Smooth muscle cell (in vitro differentiated cells): Measurements from ENCODE around the gene UBE2L6. TPM values are rescaled to one million over a fixed set of nuclear protein-coding genes. Genes with fewer than 3 reads are reported as not detected.
A peak's percentile ranks its signal among the peaks of the same experiment; 100 is the strongest.

Experiments used
- DNase-seq: peaks from one replicate; lab custom pipeline; 2025; ENCODE audit not compliant: unreplicated experiment; lab: John Stamatoyannopoulos, UW
- H2AFZ ChIP-seq: fragments of 200-600 bp; sonication (generic); 2 replicates; pipeline ENCODE4 v1.6.0; 2016; ENCODE audit warnings: antibody characterized with exemption, low read depth, mild to moderate bottlenecking
- H3F3A ChIP-seq: fragments of 200-600 bp; sonication (generic); 2 replicates; pipeline ENCODE4 v1.6.0; 2017; ENCODE audit warnings: antibody characterized with exemption, low read depth
- H3K27ac ChIP-seq: fragments of 200-600 bp; sonication (generic); 2 replicates; pipeline ENCODE4 v1.5.1; 2016; ENCODE audit warnings: low read depth, mild to moderate bottlenecking
- H3K27me3 ChIP-seq: fragments of 200-600 bp; sonication (generic); 2 replicates; pipeline ENCODE4 v1.6.1; 2016; ENCODE audit warnings: low read depth, mild to moderate bottlenecking
- H3K36me3 ChIP-seq: fragments of 200-600 bp; sonication (generic); 2 replicates; pipeline ENCODE4 v1.5.1; 2016; ENCODE audit warnings: low read depth
- H3K4me1 ChIP-seq: fragments of 200-600 bp; sonication (generic); 2 replicates; pipeline ENCODE4 v1.5.1; 2016; ENCODE audit warnings: low read depth
- H3K4me2 ChIP-seq: fragments of 200-600 bp; sonication (generic); 2 replicates; pipeline ENCODE4 v1.6.0; 2016; ENCODE audit warnings: mild to moderate bottlenecking
- H3K4me3 ChIP-seq: fragments of 200-600 bp; sonication (generic); 2 replicates; pipeline ENCODE4 v1.5.1; 2016; ENCODE audit warnings: mild to moderate bottlenecking
- H3K79me2 ChIP-seq: fragments of 200-600 bp; sonication (generic); 2 replicates; pipeline ENCODE4 v1.6.0; 2016; ENCODE audit warnings: low read depth, mild to moderate bottlenecking
- H3K9ac ChIP-seq: fragments of 200-600 bp; sonication (generic); 2 replicates; pipeline ENCODE4 v1.6.0; 2016; ENCODE audit warnings: low read depth
- H3K9me3 ChIP-seq: fragments of 200-600 bp; sonication (generic); replicated peaks from 2 replicates; pipeline ENCODE4 v1.5.1; 2016; ENCODE audit warnings: low read depth
- H4K20me1 ChIP-seq: fragments of 200-600 bp; sonication (generic); 2 replicates; pipeline ENCODE4 v1.6.0; 2016; ENCODE audit warnings: low read depth
- whole genome bisulfite sequencing: methylation state at CpG from one replicate; pipeline ENCODE4 v1.1.7; 2016; ENCODE audit warnings: low lambda C conversion rate; 5-methylcytosine and 5-hydroxymethylcytosine counted together
- polyA plus RNA-seq: library from polyadenylated mRNA; unstranded; fragments of >200 nt; fragmentation: Nextera tagmentation; extraction: Ambion mirVana; gene quantifications from 2 replicates; pipeline ENCODE4 v1.2.1, GENCODE V29; 2016
- total RNA-seq: library from RNA; depleted of rRNA; stranded (reverse); fragments of >200 nt; gene quantifications from 2 replicates; pipeline ENCODE4 v1.2.3, GENCODE V29; 2014
- TF ChIP-seq, protein P1 (sequence below): fragments of 200-600 bp; sonication (generic); IDR thresholded peaks from 2 replicates; pipeline ENCODE4 v1.5.1; 2017; ENCODE audit warnings: borderline replicate concordance, mild to moderate bottlenecking, antibody characterized with exemption; ENCODE audit not compliant: insufficient read depth, poor library complexity, severe bottlenecking

The UBE2L6 gene
- 14.4 and 15.1 TPM in 2 replicates for total RNA-seq
- polyA plus RNA-seq, result 28.2 and 28.8 TPM in 2 replicates

DNA sequence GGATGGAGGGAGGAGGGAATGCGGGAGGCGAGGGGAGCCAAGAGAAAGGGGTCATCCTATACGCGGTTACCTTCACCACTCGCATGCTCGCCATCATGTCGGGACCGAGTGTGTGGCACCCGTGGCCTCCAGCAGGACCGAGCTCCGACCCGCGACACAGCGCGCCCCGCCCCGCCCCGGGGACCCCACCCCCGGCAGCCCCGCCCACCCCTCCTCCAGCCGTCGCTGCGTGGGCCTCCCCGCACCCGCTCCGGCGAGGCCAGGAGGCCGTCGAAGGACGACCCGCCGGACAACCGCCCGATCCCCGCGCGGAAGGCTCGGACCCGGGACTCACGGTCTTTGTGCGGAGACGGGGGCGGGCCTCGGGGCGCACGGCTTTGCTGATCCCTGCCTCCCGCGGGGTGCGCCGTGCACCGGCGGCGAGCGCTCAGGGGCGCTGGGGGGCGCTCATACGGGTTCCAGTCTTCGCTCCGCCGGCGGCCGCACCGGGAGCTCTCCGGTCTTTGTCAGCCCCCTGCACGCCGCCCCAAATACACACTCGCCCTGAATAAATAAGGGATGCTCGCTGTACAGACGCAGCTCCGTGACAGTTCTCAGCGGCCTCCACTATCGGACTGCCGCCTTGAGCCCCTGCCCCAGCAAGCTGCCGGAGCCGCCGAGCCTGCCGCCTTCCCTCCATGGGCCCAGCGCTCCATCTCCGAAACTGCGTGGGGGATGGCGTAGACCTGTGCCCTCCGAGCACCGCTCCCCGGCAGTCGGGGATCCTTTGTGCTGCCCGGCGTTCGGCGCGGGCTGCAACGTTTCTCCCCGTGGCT, at the start of gene UBE2L6:
TSS of gene UBE2L6 (minus strand) at position 158 of the 815 bp plus-strand sequence. CDS start at position 97, 61 bp downstream.
- TF ChIP-seq, protein P1, sequence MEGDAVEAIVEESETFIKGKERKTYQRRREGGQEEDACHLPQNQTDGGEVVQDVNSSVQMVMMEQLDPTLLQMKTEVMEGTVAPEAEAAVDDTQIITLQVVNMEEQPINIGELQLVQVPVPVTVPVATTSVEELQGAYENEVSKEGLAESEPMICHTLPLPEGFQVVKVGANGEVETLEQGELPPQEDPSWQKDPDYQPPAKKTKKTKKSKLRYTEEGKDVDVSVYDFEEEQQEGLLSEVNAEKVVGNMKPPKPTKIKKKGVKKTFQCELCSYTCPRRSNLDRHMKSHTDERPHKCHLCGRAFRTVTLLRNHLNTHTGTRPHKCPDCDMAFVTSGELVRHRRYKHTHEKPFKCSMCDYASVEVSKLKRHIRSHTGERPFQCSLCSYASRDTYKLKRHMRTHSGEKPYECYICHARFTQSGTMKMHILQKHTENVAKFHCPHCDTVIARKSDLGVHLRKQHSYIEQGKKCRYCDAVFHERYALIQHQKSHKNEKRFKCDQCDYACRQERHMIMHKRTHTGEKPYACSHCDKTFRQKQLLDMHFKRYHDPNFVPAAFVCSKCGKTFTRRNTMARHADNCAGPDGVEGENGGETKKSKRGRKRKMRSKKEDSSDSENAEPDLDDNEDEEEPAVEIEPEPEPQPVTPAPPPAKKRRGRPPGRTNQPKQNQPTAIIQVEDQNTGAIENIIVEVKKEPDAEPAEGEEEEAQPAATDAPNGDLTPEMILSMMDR, result no peak
- Histone ChIP-seq H3K36me3 (no peaks in the 10 kb centered on the region), H3K4me2 (peak within 1 kb of the TSS; percentile 95), H3K79me2 (no peaks in the 10 kb centered on the region), H3K9ac (peak within 1 kb of the TSS; percentile 42), H2AFZ (peak within 1 kb of the TSS; percentile 98), H3K27ac (no peak within 1 kb of the TSS), H3K4me3 (peak within 1 kb of the TSS; percentile 81), H4K20me1 (no peaks in the 10 kb centered on the region), H3F3A (peaks cover 4% of the 10 kb centered on the region), H3K4me1 (peaks cover 9% of the 10 kb centered on the region), H3K9me3 (no peaks in the 10 kb centered on the region), H3K27me3 (no peaks in the 10 kb centered on the region)
- WGBS, result under 1% methylated on average over 48 of the region's 92 CpGs
- DNase-seq, result peak; percentile 46

DNA sequence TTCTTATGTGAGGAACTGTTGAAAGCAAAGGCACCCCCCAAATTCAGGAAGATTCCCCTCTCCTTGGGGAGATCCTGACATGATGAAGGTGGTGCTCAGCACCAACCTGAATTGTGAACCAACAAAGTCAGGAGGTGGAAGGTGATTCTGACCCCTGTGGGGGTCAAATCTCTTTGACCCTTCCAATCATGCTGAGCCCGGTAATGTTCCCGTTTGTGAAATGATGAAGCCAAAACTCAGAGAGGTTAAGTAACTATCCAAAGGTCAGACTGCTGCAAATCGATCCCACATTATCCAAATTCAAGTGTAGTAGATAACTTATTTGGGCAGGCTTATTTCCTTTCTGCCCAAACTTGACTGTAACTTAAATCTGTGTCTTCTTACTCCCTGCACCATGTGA, 49.1 kb upstream of the UBE2L6 start:
- no peak overlapping the region for H3K4me3 ChIP-seq
- H3K9ac ChIP-seq, result no peak overlapping the region

GRCh38 chr11:57615308-57615707, 47.8 kb upstream of the UBE2L6 start:
- H2AFZ ChIP-seq, result no peak overlapping the region
- no peak overlapping the region for H3K9ac ChIP-seq
- TF ChIP-seq, protein P1, result no peak
- no peaks in the 10 kb centered on the region for H3K27me3 ChIP-seq
- whole genome bisulfite sequencing, result 85% methylated on average over 1 of the region's 1 CpG
- no peaks in the 10 kb centered on the region for H3K9me3 ChIP-seq
- H3K4me3 ChIP-seq, result no peak overlapping the region
- H3F3A ChIP-seq, result no peaks in the 10 kb centered on the region
- no peaks in the 10 kb centered on the region for H3K36me3 ChIP-seq
- no peaks in the 10 kb centered on the region for H3K79me2 ChIP-seq
- DNase-seq, result no peak
- H3K4me2 ChIP-seq, result no peak overlapping the region
- H3K4me1 ChIP-seq, result no peaks in the 10 kb centered on the region
- H3K27ac ChIP-seq, result no peak overlapping the region
- no peaks in the 10 kb centered on the region for H4K20me1 ChIP-seq

More for the DNA sequence above, 49.1 kb upstream of the UBE2L6 start:
- Histone ChIP-seq H3K4me2 (no peak overlapping the region), H3K27me3 (no peaks in the 10 kb centered on the region), H3F3A (no peaks in the 10 kb centered on the region), H3K9me3 (no peaks in the 10 kb centered on the region), H3K79me2 (no peaks in the 10 kb centered on the region), H3K4me1 (no peaks in the 10 kb centered on the region), H2AFZ (no peak overlapping the region), H3K36me3 (no peaks in the 10 kb centered on the region), H4K20me1 (no peaks in the 10 kb centered on the region), H3K27ac (no peak overlapping the region)
- TF ChIP-seq, protein P1, result no peak
- DNase-seq, result no peak
- WGBS, result 93% methylated on average over 3 of the region's 3 CpGs
